Left hindlimb (tissue), 1 donor: Measurements from ENCODE around the gene PLEKHB2.
A peak's percentile ranks its signal among the peaks of the same experiment; 100 is the strongest.
"Not testable (repeated sequence)": the region's sequence is repeated elsewhere in the genome, so short reads cannot be mapped to it uniquely, and the experiment has no call there.

Experiments
- DNase-seq: peaks from one replicate; pipeline ENCODE4 v3.0.0-alpha.2; 2018

The PLEKHB2 gene

GRCh38 chr2:131146749-131147148 is 41.6 kb downstream of the PLEKHB2 start:
- DNase-seq = no peak

GRCh38 chr2:131148426-131148825 is 43.3 kb downstream of the PLEKHB2 start:
- DNase-seq = no peak

- DNase-seq = not testable (repeated sequence)
Observed at GRCh38 chr2:131150109-131150508, 45.0 kb downstream of the PLEKHB2 start.

GRCh38 chr2:131151398-131151797 is 46.3 kb downstream of the PLEKHB2 start:
- no peak for DNase-seq

- DNase-seq = no peak
Observed at GRCh38 chr2:131152074-131152473, 46.9 kb downstream of the PLEKHB2 start.

- DNase-seq = no peak
Observed at GRCh38 chr2:131153529-131153928, 48.4 kb downstream of the PLEKHB2 start.

- DNase-seq = peak; percentile 67
Observed at GRCh38 chr2:131154071-131154531, 49.0 kb downstream of the PLEKHB2 start.

- DNase-seq = no peak
Observed at GRCh38 chr2:131154647-131155046, 49.5 kb downstream of the PLEKHB2 start.

GRCh38 chr2:131155208-131155855 is 50.2 kb downstream of the PLEKHB2 start:
- no peak for DNase-seq

- DNase-seq = no peak
Observed at GRCh38 chr2:131156452-131157149, 51.5 kb downstream of the PLEKHB2 start.

GRCh38 chr2:131165562-131165961 is 60.4 kb downstream of the PLEKHB2 start:
- DNase-seq = not testable (repeated sequence)

- no peak for DNase-seq
Observed at GRCh38 chr2:131168538-131168937, 63.4 kb downstream of the PLEKHB2 start.

GRCh38 chr2:131178050-131178449 is 72.9 kb downstream of the PLEKHB2 start:
- DNase-seq = not testable (repeated sequence)

GRCh38 chr2:131178721-131179418 is 73.7 kb downstream of the PLEKHB2 start:
- DNase-seq = peak; percentile 24

GRCh38 chr2:131181451-131181850 is 76.3 kb downstream of the PLEKHB2 start:
- not testable (repeated sequence) for DNase-seq

- not testable (repeated sequence) for DNase-seq
Observed at GRCh38 chr2:131193421-131193820, 88.3 kb downstream of the PLEKHB2 start.

- not testable (repeated sequence) for DNase-seq
Observed at GRCh38 chr2:131196186-131196585, 91.0 kb downstream of the PLEKHB2 start.
